Medulla oblongata (tissue), 1 donor: ENCODE data around the gene PPA2.
A peak's percentile ranks its signal among the peaks of the same experiment; 100 is the strongest.
"Not testable (repeated sequence)": the region's sequence is repeated elsewhere in the genome, so short reads cannot be mapped to it uniquely, and the experiment has no call there.

Source experiments
- DNase-seq: peaks from one replicate; pipeline ENCODE4 v3.0.0-alpha.2; 2015; ENCODE audit errors: extremely low spot score

PPA2 gene

DNA sequence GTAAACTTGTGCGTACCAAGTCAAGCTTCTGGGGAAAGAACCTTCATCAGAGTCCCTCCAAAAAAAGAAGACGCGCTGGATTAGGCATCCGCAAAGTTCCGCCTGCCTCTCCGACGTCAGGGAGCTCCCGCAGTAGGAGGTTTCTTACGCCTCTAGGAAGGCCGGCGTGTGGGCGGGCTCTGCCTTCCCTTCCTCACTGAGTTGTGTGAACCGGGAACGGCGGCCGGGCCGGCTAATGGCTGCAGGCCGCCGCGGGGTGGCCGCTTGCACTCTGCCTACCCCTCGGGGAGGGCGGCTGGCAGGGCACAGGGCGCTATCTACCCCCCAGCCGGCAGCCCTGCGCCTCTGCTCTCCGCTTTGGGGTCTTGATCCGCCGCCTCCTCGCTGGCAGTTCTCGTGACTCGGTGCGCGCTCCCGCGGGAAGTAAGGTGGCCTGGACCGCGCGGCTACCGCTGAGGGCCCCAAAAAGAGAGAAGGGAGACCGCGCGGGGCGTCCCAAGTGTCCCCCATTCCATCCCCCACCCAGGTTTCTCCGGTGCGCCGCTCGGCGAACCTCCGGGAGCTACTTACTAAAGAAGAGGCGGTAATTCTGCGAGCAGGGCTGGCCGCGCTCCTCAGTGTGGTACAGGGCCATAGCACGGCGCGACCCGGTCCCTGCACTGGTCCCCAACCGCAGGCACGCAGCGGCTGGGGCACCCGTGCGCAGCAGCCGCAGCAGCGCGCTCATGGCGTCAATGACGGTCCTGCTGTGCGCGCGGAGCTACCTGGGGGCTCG lies at the start of gene PPA2:
Gene PPA2, minus strand, starts transcription at position 739 of the 775 bp plus-strand sequence. Its CDS starts 12 bp downstream, at position 727.
- peak; percentile 89 for DNase-seq

DNA sequence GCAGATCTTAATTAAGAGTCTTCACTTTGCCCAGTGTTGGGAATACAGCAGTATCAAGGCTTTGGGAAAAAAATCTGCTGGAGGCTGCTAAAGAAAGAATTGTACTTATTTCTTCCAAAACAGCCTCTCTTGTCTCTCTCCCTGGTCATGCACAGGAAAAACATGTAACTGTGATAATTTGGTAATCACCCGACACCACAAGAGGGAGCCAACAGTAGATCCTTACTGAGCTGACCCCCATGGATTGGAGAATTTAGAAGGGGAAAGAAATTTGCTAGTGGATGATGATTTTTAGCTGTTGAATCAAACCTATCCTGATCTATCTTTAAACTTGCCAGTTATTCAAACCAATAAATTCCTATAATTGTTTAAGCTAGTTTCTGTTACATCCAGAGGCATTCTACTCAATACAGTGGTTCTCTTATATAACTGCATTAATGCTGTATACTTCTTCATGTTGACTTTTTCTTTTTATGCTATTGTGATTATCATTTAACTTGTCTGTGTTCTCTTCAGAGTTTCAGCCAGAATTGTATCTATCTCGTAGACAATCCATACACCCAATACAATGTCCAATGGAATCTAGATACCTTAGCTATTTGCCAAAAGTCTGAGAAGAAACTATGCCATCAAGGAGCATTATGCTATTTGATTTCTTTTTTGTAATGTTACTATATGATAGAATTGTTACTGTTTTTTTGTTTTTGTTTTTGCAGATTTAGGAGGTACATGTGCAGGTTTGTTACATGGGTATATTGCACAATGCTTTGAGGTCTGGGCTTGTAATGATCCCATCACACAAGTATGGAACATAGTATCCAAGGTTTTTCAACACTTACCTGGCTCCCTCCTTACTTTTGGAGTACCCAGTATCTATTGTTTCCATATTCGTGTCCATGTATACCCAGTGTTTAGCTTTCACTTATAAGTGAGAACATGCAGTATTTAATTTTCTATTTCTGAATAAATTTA lies 47.2 kb upstream of the PPA2 start:
- DNase-seq: peak; percentile 74

- no peak for DNase-seq
Measured at GRCh38 chr4:105510245-105510644, 36.4 kb upstream of the PPA2 start.

GRCh38 chr4:105509714-105510113 lies 35.9 kb upstream of the PPA2 start:
- no peak for DNase-seq

DNA sequence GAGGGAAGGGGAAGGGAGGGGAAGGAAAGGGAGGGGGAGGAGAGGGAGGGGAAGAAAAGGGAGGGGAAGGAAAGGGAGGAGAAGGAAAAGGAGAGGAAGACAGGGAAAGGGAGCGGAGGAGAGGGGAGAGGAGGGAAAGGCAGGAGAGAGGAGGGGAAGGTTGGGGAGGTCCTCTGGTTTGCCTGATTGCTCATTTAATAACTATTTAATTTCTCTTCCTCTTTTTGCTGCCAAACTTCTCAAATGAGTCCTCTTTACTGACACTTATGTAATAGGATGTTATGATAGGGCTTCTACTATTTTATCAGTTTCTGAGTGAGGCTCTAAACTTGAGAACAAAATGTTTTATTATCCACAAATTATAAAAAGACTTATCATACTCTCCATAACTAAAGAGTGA lies 35.4 kb upstream of the PPA2 start:
- DNase-seq: no peak

DNA sequence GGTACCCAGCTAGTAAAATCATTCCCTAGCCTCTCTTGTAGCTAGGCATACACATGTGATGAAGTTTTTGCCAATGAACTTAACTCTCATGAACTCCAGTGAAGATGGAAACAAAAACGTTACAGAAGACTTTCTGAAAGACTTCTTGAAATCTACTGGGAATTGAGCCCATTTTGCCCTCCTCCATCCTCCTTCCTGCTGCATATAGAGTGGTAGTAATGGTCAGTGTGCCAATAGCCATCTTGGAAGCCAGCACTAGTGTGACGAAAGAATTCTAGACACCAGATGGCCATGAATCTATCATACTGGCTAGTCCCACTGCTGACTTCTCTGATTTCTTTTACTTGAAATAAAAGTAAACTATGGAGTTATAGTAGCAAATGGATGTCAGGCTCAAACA lies 30.9 kb upstream of the PPA2 start:
- peak; percentile 25 for DNase-seq

DNA sequence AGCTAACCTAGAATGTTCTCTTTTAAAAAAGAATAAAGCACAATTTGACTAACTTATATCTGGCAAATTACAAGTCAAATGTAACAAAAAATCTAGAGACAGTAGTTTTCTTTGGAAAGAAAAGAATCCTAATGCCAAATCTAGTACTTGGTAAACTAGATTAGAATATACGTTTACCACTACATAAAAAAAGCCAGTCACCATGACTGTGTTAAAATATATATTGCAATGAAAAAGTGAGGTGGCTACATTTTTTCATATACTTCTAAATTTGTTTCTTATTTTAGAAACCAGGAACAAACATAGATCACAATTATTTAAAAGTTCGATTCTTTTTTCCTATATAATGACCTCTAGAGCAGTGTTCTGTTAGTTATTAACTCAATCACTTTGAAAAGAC lies 29.6 kb upstream of the PPA2 start:
- DNase-seq: no peak

- DNase-seq: no peak
Measured at GRCh38 chr4:105496899-105497298, 23.0 kb upstream of the PPA2 start.

DNA sequence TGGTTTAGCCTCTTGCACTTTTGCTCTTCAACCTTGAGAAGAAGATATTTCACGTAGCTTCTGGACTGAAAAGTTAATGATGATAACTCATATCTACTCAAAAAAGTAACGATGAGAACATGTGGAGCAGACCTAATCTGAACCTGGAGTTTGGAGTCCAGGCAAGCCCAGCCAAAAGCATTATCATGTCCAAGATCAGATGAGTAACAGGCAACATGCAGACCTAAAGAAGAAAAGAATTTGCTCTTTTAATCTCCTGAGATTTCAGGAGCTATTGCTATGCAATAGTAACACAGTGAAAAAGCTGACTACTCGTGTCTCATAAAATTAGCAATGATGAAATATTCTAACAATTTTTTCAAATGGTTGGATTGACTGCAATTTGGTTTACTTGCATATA lies 21.8 kb upstream of the PPA2 start:
- DNase-seq: no peak

GRCh38 chr4:105490523-105490922 lies 16.7 kb upstream of the PPA2 start:
- no peak for DNase-seq

- no peak for DNase-seq
Measured at GRCh38 chr4:105483840-105484239, 10.0 kb upstream of the PPA2 start.

DNA sequence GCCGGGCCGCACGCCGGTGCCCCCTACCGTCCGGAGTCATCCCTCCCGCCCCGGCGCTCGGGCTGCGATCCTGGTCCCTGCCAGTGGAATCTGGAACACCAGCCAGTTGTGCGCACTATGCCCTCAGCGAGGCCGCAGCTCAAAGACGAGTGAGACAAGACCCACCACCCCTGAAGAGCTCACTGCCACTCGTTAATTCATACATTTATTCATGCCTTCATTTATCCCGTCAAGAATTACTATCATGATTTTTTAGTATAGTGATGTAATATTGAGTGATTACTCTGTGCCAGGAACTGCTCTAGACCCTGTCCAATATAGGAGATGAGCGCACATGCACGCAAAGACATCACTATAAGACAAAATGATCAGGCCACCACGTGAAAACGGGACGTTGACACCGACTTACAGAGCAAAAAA lies 247 bp upstream of the PPA2 start:
- peak; percentile 90 for DNase-seq

- DNase-seq: no peak
Measured at GRCh38 chr4:105472871-105473323, 965 bp downstream of the PPA2 start.

DNA sequence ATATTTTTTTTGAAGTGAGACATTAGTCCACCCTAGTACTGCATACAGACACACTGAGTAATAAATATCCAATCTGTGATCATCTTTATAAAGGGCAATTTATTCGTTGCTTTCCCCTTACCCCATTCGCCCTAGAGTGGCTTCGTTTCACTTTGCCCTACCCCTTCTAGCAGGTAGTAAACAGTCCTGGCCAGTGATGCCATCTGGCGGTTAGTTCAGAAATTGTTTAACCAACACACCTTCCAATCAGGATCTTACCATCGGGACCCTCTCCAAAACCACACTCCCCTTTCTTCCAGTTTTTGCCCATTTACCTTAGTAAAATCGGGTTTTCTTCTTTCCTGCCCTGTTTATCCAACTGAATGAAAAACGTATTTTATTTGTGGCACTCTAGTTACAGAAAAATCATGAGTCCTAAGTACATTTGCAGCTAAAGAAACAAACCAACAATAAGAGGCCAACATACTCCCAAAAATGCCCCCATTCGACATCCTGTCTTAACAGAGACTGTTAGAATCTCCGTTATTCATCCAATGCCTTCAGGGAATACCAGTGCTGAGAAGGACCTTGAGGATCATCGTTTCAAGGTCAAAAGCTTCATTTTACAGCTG lies 2.2 kb downstream of the PPA2 start:
- DNase-seq: peak; percentile 93

GRCh38 chr4:105470766-105471165 lies 3.1 kb downstream of the PPA2 start:
- no peak for DNase-seq

DNA sequence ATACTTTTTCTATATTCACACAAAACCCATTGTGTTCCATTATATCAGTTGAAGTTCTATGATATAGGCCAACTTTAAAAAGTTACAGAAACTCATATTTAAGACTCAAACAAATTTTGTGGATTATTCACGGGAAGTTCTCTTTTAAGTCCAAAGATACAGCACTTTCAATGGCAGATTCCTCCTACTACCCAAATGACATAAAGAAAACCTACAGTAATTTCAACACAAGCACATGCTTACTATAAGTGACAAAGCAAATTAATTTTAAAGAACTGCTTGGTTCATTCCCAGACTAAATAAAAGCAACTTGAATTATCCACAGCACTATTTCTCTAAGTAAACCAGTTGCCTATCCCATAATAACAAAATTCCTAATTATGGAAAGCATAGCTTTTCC lies 4.1 kb downstream of the PPA2 start:
- no peak for DNase-seq

DNA sequence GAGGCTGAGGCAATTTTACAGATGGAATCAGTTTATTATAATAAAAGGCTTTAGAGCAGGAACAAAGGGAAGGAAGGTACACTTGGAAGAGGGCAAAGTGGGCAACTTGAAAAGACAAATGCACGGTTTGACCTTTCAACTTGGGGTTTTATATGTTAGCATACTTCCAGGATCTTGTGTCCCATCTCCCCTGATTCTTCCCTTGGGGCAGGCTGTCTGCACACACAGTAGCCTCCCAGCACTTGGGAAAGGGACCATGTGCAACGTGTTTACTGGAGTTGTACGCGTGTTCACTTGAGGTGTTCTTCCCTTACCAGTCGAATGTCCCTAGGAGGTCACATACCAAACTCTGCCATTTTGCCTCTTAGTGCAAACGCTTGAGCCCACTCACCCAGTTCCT lies 7.3 kb downstream of the PPA2 start:
- no peak for DNase-seq

GRCh38 chr4:105464563-105464962 lies 9.3 kb downstream of the PPA2 start:
- DNase-seq: not testable (repeated sequence)

GRCh38 chr4:105462576-105462975 lies 11.3 kb downstream of the PPA2 start:
- DNase-seq: no peak

DNA sequence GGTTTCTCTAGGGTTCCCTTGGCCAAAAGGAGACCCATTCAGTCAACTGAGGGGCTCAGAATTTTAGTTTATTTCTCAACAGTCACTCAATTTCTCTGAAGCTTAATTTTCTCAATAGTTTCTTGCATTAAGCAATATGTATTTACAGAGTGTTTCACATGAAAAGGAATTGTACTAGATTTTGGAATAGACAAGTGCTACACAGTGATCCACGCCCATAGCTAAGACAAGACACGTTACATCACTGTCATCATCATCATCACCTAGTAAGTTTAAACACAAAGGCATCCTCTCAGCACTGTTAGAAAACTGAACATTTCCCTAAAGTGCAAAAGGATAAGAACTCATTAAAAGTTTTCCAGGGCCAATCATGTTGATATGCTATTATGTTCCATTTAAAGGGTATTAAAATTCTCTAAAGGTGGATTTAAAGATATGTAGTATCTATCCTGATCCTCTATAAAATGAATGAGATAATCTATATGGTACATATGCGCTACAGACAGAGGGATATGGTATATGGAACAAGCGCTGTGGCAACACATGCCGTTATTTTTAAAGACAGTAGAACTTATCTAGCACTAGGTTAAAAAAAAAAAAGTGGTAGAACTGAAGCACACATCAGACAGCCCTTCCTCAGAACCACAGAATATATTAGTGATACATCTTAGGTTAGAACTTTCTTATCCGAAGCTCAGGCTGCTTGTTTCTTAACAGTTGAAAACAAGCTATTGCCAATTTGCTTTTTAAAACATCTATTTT lies 12.1 kb downstream of the PPA2 start:
- DNase-seq: no peak

DNA sequence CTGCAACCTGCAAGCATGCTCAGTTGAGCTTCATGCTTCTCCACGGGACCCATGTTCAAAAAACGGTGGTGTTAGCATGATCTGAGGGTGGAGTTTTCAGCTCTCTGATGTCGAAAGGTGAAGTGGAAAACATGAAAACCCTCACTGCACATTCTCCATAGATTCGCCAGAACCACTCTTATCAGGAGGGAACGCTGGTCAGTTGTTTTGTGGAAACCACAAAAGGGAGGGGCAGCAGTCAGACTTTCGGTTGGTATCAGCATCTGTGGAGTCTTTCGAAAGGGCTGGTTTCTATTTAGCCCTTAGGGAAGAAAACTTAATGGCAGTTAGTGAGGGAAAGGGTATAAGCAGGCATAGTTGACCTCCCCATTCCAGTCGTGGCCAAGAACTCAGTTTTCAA lies 12.6 kb downstream of the PPA2 start:
- DNase-seq: peak; percentile 22
